Heart left ventricle (tissue), 16 donors: Measurements from ENCODE around the gene SLC38A10. TPM values are rescaled to one million over a fixed set of nuclear protein-coding genes. Genes with fewer than 3 reads are reported as not detected.

Experiments used
- ATAC-seq, 4 donors: fragments of 200-7000 bp; cut with Tn5 transposase; one replicate each; pipeline ENCODE4 v1.9.1; 2020 to 2022; ENCODE audit warnings: moderate library complexity in 4 of 4, mild to moderate bottlenecking in 3 of 4, moderate number of reproducible peaks in 1 of 4
- DNase-seq, 5 donors: peaks; one replicate each; pipeline ENCODE4 v3.0.0-alpha.2; 2020
- H3K27ac ChIP-seq, 12 donors: fragments of 200-600 bp; sonication (generic) in 4 of 12; one replicate each; pipeline versions ENCODE4 v1.5.0 to v1.8.0; 2016 to 2022; ENCODE audit warnings: mild to moderate bottlenecking in 2 of 12
- H3K27me3 ChIP-seq, 9 donors: fragments of 200-600 bp; sonication (generic) in 2 of 9; one replicate each; pipeline versions ENCODE4 v1.5.1 to v1.8.0; 2016 to 2022; ENCODE audit warnings: mild to moderate bottlenecking in 3 of 9
- H3K36me3 ChIP-seq, 9 donors: fragments of 200-600 bp; sonication (generic) in 2 of 9; one replicate each; pipeline versions ENCODE4 v1.5.0 to v1.8.0; 2018 to 2022; ENCODE audit warnings: mild to moderate bottlenecking in 2 of 9
- H3K4me1 ChIP-seq, 12 donors: fragments of 200-600 bp; sonication (generic) in 4 of 12; one replicate each; pipeline versions ENCODE4 v1.5.0 to v1.8.0; 2016 to 2022; ENCODE audit warnings: mild to moderate bottlenecking in 3 of 12
- H3K4me3 ChIP-seq, 12 donors: fragments of 200-600 bp; sonication (generic) in 4 of 12; one replicate each; pipeline versions ENCODE4 v1.5.0 to v1.8.0; 2017 to 2022; ENCODE audit warnings: mild to moderate bottlenecking in 9 of 12, moderate library complexity in 4 of 12
- H3K9me3 ChIP-seq, 12 donors: fragments of 200-600 bp; sonication (generic) in 4 of 12; one replicate each; pipeline versions ENCODE4 v1.5.0 to v1.8.0; 2016 to 2022; ENCODE audit warnings: mild to moderate bottlenecking in 1 of 12
- POLR2A ChIP-seq, 2 donors: fragments of 450-650 bp; IDR thresholded peaks; one replicate each; pipeline ENCODE4 v1.6.1; 2017; ENCODE audit warnings: antibody characterized with exemption in 2 of 2, mild to moderate bottlenecking in 2 of 2, moderate library complexity in 2 of 2
- WGBS, 4 donors: extraction: QIAGEN DNeasy Blood & Tissue Kit in 2 of 4; methylation state at CpG; one replicate each; pipeline versions ENCODE4 v1.1.5 to v1.1.7; 2013 to 2018; 5-methylcytosine and 5-hydroxymethylcytosine counted together
- intact Hi-C, 10 donors: fragments of 100-400 bp; cut with DNase I; formaldehyde crosslinking; loops; one replicate each; pipeline versions ENCODE4 v1.11.1 to v1.14.2; 2022
- polyA plus RNA-seq, 2 donors: library from polyadenylated mRNA; stranded (reverse); fragments of 200-250 nt; gene quantifications; one replicate each; pipeline ENCODE4 v1.2.3, GENCODE V29; 2013
- total RNA-seq, 9 donors: library from RNA; depleted of rRNA in 2 of 9; stranded (reverse); fragments of >200 nt in 2 of 9; fragmentation: NEBNext Ultra II Directional in 3 of 9; extraction: Animal tissue kit (Norgen Biotek cat#: 25700) in 3 of 9; gene quantifications; one replicate each; pipeline versions ENCODE4 v1.1.0 to v1.2.4, GENCODE V29; 2016 to 2023
- TF ChIP-seq, protein P1 (sequence below), 12 donors: fragments of 200-600 bp; sonication (generic) in 4 of 12; IDR thresholded peaks; one replicate each; pipeline versions ENCODE4 v1.5.0 to v1.8.0; 2018 to 2022; ENCODE audit warnings: antibody characterized with exemption in 12 of 12, mild to moderate bottlenecking in 5 of 12
- donor health status: ischemic (EF 13 %, LVEDD 7.1; RV severe dilation, severe dysfunction).
- donor health status: healthy with polysubstance abuse.
- donor health status: DM: no; HTN: yes; CAD: no.
- donor health status: DM: no; HTN: no; CAD: no.
- donor health status: ischemic (EF 25% LVEDD 6.9; RV normal size, moderate dysfunction).
- donor health status: ischemic (EF 25% LVEDD 5.7; RV mildly dilated, moderate dysfunction).
- donor health status: healthy.
- donor health status: DM: yes; HTN: yes; CAD: no.
- donor health status: ischemic (EF 35%, LVEDD 5.7; RV mildly dilated, moderate dysfunction).
- donor health status: nonischemic (EF 11% LVEDD 7.7; RV severe dilation, severe dysfunction).
- donor health status: DM: yes; HTN: yes; CAD: no.
- donor health status: PGD.
- donor health status: ischemic (EF 29% LVEDD 5.4; RV normal size, mild dysfunction).
- donor health status: nonischemic (EF 23%, LVEDD 6.1; RV moderate dilation, normal function).

Gene SLC38A10
- total and polyA plus RNA-seq, 11 donors, result 27.4 to 67.7 (median 46.7) TPM

DNA sequence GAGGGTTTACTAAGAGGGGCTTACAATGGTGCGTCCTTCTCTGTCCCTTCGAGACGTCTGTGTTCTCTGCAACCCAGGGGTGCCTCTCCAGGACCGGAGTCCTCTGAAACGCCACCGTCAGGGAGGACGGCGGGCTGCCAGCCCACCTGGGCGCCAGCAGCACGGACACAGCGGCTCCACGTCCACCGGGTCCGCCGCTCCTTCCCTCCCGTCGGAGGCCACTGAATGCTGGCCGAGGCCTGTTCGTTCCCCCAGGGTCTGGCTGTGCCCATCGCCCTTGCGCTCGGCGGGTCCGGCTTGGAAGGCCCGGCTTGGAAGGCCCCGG is 56.7 kb downstream of the SLC38A10 start:
- WGBS, 4 donors, result 0 to 1% (median 1%) methylated on average over 18 to 26 of the region's 26 CpGs; no CpG with 5 or more reads in 1 of the 4 donors
- H3K4me3 ChIP-seq, result peak overlapping the region; percentile 82 to 100 (median 92)
- no peaks in the 10 kb centered on the region for H3K9me3 ChIP-seq
- ATAC-seq (no peak), DNase-seq (no peak)
- H3K4me1 ChIP-seq, result peaks cover 5 to 39% (median 25%) of the 10 kb centered on the region in 12 donors
- intact Hi-C loops, result loop anchor here in 1 of 10 donors (10.0 kb wide), 1 partner anchor 224 kb away; no protein-coding TSS in a partner anchor
- no peaks in the 10 kb centered on the region for H3K27me3 ChIP-seq
- H3K36me3 ChIP-seq, result peaks cover 0 to 21% (median 1%) of the 10 kb centered on the region in 9 donors
- peak overlapping the region in 10 of 12 donors; percentile 43 to 93 (median 80) for H3K27ac ChIP-seq
- no peak for TF ChIP-seq POLR2A (IDR thresholded peaks at IDR 0.05)
- TF ChIP-seq, protein P1, sequence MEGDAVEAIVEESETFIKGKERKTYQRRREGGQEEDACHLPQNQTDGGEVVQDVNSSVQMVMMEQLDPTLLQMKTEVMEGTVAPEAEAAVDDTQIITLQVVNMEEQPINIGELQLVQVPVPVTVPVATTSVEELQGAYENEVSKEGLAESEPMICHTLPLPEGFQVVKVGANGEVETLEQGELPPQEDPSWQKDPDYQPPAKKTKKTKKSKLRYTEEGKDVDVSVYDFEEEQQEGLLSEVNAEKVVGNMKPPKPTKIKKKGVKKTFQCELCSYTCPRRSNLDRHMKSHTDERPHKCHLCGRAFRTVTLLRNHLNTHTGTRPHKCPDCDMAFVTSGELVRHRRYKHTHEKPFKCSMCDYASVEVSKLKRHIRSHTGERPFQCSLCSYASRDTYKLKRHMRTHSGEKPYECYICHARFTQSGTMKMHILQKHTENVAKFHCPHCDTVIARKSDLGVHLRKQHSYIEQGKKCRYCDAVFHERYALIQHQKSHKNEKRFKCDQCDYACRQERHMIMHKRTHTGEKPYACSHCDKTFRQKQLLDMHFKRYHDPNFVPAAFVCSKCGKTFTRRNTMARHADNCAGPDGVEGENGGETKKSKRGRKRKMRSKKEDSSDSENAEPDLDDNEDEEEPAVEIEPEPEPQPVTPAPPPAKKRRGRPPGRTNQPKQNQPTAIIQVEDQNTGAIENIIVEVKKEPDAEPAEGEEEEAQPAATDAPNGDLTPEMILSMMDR (IDR thresholded peaks at IDR 0.05), result no peak

- DNase-seq (no peak), ATAC-seq (no peak)
- H3K9me3 ChIP-seq, result no peaks in the 10 kb centered on the region
- TF ChIP-seq POLR2A (IDR thresholded peaks at IDR 0.05), result no peak
- TF ChIP-seq, protein P1 (IDR thresholded peaks at IDR 0.05), result no peak
- H3K27me3 ChIP-seq, result no peaks in the 10 kb centered on the region
- H3K4me1 ChIP-seq, result peaks cover 5 to 39% (median 25%) of the 10 kb centered on the region in 12 donors
- peaks cover 0 to 27% (median 7%) of the 10 kb centered on the region in 9 donors for H3K36me3 ChIP-seq
- 53 to 63% (median 56%) methylated on average over 34 to 36 of the region's 36 CpGs for WGBS, 4 donors
- intact Hi-C loops, result loop anchor here in 1 of 10 donors (10.0 kb wide), 1 partner anchor 223 kb away; no protein-coding TSS in a partner anchor
- H3K4me3 ChIP-seq, result peak overlapping the region; percentile 82 to 100 (median 92)
- peak overlapping the region in 4 of 12 donors; percentile 57 to 93 (median 84) for H3K27ac ChIP-seq
Observed at GRCh38 chr17:81237591-81238489, 57.3 kb downstream of the SLC38A10 start.

- Histone ChIP-seq H3K36me3 (peaks cover 0 to 37% (median 13%) of the 10 kb centered on the region in 9 donors), H3K9me3 (no peaks in the 10 kb centered on the region), H3K4me3 (no peak overlapping the region), H3K27me3 (no peaks in the 10 kb centered on the region), H3K4me1 (peaks cover 5 to 37% (median 25%) of the 10 kb centered on the region in 12 donors), H3K27ac (no peak overlapping the region)
- intact Hi-C loops, result loop anchor here in 1 of 10 donors (10.0 kb wide), 1 partner anchor 222 kb away; no protein-coding TSS in a partner anchor
- WGBS, 4 donors, result 91 to 98% (median 93%) methylated on average over 10 to 21 of the region's 21 CpGs
- DNase-seq (no peak), ATAC-seq (no peak)
- TF ChIP-seq POLR2A (IDR thresholded peaks at IDR 0.05), result no peak
- TF ChIP-seq, protein P1 (IDR thresholded peaks at IDR 0.05), result no peak
Observed at GRCh38 chr17:81236784-81237183, 58.3 kb downstream of the SLC38A10 start.
